AML-193 (cell line): ENCODE data around the gene CALR3.
"Not testable (repeated sequence)": the region's sequence is repeated elsewhere in the genome, so short reads cannot be mapped to it uniquely, and the experiment has no call there.

Source experiments
- DNase-seq, 2 experiments: peaks; one replicate each; lab custom pipeline; 2025; lab: John Stamatoyannopoulos, UW

CALR3 gene

DNA sequence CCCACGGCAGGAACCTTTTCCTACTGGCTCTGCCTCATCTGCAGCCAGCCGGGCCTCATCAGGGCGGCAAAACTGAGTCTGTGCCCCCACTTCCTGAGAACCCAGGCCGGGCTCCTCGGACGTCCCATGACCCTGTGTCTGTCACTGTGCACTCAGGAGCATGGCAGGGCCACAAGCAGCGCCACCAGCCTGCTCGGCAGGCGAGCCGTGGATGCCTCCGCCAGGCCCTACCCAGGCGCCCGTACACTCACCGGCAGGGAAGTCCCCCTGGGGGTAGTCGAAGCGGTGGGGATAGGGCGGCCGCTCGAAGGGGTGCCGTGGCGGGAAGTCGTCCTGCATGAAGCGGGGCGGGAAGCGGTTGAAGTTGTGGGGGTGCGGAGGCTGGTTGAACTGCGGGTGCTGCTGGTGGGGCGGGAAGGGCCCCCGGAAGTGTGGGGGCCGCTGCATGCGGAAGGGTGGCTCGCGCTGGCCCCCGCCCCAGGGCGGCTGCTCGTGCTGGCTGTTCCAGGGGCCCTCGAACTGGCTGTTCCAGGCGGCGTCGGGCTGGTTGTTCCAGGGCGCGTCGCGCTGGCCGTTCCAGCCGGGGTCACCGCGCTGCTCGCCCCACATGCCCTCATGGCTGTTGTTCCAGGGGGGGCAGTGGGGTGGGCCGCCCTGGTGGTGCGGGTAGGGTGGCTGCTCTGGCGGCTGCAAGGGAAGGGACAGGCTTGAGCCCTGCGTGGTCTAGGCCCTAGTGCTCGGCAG is 29.2 kb upstream of the CALR3 start:
- DNase-seq = no peak

DNA sequence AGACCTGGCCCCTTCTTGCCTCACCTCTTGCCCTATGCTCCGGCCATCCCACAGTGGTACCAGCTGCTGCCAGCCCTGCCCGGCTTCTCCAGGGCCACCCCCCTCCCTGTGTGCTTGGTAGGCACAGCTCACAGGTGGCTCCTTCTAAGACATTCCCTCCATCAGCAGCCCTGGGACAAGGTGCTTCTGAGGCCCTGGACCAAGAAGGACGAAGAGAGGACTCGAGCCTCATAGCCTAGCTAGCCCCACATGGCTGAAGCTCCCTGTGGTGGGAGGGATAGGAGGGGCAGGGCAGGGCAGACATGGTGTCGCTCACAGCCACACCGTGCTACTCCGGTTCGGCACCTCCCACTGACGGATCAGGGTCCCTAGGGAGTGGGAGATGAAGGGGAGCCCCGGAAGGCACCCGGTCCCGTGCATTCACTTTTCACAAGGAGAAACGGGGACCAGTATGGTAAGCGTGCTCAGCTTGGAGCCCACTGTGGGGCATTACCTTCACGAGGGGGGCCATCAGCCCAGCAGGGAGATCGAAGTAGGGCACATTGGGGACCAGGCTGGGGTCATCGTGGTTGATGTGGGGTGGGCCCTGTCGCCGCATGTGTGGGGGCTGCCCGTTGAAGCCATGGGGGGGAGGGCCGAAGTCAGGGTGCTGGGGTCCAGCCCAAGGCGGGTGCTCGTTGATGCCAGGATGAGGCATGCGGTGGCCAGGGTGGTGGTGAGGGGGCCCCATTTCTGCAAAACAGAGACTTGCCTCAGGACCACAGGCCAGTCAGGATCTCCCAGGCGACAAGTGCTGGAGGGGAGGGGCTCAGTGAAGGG is 26.8 kb upstream of the CALR3 start:
- no peak for DNase-seq

DNA sequence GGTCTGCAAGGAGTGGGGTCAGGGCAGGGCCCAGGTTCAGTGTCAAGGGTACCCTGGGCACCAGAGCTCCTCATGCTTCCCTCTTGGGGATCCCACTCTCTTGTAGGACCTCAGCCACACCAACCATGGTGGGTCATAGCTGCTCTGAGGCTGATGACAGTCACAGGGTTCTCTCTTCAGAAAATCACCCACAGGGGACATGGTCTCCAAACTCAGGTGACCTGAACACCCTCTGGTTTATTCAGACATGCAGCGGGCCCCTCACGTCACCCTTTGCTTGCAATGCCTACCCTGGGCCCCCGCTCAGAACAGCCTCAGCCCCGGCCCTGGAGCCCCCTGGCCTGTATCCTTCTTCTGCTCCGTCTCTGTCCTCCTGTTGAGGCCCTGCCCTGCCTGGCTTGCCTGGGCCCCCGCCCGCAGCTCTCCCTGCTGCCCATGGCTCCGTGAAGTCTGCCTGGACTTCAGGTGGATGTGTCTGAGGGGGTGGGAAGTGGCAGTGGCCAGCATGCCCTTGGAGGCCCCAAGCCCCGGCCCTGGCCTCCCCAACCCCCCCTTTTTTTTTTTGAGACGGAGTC is 25.8 kb upstream of the CALR3 start:
- no peak for DNase-seq

DNA sequence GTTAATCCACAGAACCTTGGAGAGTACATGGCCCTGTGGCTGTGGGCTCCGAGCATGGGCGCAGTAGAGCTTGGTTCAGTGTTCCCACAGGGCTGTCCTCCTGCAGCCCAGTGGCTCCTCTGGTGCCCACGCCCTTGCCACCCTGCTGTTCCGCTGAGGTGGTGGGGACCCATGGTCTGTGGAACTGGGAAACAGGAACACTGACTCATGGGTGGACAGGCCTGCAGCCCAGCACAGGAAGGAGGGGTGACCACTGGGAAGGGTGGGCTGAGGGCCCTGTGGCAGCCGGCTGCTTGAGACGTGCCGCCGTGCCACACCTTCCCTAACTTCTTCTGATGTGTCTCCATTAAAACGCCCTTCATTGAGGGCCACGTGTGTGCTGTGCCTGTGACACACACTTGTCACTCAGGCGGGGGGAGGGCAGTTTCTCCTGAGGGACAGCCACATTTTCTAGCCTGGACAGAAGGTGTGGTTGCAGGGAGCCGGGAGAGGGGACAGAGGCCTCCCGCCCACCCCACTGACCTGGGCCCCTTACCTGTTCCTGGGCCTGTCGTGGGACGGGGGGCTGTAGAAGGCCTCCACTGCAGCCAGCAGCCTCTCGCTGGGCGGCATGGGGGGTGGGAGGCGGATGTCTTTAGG is 25.1 kb upstream of the CALR3 start:
- no peak for DNase-seq

DNA sequence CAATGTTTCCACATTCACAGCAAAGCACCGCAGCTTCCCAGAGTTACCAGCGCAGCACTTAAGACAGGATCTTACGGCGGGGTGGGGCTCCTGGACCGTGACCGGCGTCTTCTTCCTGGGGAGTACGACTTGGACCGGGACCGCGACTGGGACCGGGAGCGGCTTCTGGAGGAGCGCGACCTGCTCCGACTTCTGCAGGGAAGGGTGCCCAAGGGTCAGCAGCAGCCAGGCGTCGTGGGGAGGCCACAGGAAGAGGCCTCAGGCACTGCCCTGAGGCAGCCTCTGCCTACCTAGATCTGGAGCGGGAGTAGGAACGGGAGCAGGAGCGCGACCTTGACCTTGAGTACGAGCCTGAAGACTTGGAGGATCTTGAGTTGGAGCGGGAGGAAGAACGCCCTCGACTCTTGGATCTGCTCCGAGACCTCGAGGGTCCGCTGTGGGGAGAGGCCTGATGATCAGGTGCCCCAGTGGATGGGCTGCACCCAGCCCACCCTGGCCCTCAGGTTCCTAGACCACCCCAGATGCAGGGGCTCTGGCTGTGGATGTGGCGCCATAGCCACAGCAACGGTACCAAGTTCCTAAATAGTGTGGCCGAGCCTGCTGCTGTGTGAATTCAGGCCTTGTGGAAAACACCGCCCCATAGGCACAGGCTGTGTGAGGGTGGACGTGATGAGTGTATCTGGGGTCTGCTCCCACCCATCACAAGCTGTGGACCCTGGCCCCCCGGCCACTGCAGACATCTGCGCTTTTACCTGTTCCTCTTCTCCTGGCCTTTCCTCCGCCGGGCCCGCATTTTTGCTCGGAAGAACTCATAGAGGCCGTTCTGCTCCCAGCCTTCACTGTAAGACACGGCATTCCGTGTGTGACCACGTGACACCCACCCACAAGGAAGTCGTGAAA is 24.4 kb upstream of the CALR3 start:
- DNase-seq = no peak

DNA sequence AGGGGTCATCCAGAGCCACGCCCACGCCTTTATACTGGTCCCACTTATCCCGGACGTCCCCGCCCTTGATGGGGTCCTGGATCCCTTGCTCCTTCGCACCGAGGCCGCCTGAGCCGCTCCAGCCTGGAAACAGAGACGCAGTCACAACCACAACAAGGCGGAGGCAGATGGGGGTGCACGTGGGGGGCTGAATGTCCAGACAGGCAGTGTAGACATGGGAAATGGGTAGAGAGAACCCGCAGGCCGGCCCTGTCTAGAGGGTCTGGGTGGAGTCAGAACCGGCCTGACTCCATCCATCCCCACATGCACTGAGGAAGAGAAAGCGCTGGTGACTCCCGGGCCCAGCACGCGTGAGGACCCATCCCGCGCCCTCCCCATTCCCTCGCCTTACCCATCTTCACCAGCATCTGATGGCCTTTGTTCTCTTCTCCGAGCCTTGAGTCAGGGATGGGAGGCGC is 23.3 kb upstream of the CALR3 start:
- no peak for DNase-seq

DNA sequence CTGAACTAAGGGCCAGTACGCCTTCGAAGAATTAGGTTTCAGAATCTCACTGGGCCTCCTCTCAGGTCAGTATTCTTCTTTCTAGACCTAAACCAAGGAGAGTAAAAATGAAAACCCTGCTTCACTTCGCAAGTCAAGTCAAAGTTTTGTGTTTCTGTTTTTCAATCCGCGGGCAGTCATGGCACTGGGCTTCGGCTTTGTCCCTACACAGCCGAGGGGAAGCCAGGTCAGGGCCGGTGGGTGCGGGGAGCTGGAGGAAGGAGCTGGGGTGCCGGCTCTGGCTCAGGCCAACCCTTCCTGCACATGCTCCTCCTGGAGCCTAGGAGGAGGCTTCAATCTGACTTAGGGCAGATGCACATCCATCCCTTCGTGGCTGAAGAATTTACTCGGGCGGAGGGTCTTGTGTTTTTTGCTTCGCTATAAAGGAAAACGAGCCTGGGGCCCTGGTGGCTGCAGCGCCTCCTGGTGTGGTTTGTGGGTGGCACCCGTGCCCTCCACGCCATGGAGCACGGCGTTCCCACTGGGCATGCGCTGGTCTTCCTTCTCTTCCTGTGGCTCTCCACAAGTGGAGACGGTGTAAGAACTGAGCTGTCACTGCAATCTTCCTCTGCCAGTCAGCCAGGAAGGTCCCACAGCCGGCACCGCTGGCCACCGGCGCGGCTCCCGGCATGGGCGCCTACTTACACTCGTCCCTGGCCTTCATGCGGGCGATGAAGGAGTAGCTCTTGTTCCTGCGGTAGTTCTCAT is 22.7 kb upstream of the CALR3 start:
- no peak for DNase-seq

DNA sequence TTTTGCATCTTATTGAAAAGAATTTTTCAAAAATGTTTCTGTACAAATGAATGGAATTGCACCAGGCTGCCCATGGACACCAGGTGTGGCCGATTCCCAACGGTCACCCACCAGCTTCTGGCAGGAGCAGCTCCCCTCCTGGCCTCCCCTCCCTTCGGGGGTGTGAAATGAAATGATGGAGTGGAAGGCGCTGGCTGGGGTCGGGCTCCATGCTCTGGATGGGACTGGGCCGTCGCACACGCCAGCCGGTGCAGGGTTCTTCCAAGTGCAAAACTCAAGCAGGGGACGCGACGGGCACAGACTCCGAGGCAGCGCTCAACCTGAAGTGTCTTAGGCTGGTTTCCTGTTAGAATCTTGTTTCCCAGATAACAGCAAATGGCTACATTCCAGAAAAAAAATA is 22.1 kb upstream of the CALR3 start:
- no peak for DNase-seq

DNA sequence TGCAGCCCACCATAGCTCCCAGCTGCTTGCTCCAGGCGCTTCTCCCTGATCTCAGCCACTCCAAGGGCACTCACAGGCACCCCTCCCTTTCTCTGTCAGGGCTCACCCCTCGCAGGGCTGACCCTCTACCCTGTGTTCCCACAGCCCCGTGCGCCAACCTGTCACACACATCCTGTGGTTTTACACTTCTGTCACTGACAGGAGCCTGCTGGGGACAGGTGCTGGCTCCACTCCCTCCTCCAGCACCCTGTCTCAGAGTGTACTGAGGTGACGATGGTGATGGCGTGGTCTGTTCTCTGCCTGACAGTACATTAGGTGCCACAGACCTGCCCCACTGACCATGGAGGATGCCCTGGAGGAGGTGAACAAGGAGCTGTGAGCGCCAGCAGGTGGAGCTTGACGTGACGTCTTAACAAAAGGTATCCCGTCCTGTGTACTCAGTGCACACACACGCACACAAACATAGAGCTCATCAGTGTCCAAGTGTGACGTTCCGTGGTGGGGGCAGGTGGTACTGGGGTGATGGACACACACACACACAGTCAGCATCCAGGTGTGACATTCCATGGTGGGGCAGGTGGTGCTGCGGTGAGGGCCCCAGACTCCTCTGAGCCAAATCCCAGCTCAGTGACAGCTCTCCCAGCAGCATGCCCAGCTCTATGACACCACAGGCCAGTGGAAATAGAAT is 21.1 kb upstream of the CALR3 start:
- no peak for DNase-seq

DNA sequence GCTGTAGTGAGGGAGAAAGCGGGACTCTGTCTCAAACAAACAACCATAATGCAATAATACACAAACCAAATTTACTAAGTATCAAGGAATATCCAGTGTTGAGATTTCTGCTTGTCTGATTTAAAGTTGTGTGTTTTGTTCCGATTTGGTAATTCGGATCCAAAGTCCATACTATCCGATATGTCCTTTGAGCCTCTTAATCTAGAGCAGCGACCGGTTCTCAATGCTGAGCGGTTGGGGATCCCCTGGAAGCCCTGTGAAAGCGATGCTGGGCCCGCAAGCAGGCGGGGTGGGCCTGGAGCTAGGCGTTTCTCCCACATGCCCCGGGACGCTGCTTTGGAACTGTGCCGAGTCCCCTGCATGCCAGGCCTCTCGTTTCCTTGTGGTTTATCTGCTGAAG is 20.4 kb upstream of the CALR3 start:
- no peak for DNase-seq

DNA sequence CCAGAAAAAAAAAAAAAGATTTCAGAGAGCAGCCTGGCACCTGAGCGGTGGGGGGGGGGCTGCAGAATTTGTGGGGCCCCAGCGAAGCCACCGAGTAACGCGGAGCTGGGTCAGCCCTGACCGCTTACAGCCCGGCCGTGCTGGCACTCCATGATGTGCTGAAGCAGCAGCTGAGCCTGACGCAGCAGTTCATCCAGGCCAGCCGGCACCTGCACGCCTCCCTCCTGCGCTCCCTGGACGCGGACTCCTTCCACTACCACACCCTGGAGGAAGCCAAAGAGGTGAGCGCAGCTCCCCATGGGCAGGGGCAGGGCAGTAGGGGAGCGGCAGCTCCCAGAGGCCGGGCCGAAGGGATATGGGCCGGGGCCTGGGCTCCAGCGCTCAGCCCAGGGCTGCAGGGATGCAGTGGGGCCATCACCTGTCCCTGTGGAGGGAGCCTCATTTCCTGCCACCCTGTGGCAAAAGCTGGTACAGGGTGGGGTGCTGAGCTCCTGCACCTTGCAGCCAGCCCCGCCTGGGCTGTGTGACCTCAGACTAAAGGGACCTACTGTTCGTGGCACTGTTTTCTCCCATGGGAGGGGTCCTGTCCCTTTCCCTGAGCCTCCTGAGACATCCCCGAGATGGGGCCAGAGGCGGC is 18.5 kb upstream of the CALR3 start:
- no peak for DNase-seq

DNA sequence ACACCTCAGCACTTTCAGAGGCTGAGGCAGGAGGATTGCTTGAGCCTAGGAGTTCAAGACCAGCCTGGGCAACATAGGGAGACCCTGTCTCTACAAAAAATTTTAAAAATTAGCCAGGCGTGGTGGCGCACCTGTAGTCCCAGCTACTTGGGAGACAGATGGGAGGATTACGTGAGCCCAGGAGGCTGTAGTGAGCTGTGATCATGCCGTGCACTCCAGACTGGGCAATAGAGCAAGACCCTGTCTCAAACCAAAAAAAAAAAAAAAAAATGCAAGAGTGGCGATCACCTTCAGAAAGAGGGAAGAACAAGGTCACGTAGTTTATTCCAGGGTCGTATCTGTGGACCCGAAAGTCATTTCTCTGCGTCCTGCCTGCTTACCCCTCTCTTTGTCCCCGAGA is 16.6 kb upstream of the CALR3 start:
- not testable (repeated sequence) for DNase-seq

DNA sequence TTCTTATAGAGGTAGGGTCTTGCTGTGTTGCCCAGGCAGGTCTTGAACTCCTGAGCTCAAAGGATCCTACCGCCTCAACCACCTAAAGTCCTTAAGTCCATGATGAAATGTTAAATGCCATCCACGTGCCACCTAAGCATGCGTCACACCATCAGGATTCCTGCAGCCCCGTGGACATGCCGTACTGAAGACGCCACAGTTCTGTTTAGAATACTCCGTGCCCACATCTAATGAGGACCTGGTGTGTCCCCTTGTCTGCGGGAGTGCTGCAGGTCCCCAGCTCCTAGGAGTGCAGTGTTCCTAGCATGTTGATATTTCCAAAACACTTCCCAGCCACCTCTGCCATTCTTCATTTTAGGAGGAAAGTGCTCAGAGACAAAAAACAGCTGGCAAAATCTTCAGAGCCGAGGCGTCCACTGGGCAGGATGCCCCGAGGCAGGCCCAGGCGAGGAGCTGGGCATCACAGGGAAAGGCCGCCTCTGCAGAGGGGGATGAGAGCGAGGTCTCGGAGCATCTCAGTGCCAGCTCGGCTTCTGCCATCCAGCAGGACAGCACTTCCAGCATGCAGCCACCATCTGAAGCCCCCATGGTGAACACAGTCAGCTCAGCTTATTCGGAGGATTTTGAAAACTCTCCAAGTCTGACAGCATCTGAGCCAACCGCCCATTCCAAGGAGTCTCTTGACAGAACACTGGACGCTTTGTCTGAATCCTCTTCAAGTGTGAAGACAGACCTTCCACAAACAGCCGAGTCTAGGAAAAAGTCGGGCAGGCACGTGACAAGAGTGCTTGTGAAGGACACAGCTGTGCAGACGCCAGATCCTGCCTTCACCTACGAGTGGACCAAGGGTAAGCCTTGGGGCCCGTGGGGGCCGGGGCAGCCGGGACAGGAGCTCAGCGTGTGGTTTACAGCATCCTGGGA is 13.4 kb upstream of the CALR3 start:
- no peak for DNase-seq

DNA sequence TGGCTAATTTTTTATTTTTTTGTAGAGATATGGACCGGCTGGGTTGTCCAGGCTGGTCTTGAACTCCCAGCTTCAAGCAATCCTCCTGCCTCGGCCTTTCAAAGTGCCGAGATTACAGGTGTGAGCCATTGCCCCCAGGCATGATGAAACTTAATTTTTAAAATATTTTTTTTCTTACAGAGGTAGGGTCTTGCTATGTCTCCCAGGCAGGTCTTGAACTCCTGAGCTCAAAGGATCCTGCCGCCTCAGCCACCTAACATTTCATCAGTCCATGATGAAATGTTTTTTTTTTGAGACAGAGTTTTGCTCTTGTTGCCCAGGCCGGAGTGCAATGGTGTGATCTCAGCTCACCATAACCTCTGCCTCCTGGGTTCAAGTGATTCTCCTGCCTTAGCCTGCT is 12.6 kb upstream of the CALR3 start:
- no peak for DNase-seq

DNA sequence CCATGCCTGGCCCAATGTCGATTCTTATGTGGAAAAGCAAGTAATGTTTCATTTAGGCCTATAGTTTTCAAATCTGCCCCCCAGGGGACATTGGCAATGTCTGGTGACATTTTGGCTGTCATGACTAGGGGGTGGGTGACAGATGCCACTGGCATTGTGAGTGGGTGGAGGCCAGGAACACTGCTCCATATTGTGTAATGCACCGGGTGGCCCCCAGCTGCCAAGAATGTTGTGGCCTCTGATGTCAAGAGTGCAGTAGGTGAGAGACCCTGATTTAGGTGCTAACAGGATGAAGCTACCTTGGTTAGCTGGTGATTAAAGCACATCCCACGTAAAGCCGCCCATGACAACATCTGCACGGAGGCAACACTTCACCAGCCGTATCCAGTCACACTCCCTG is 11.0 kb upstream of the CALR3 start:
- no peak for DNase-seq

DNA sequence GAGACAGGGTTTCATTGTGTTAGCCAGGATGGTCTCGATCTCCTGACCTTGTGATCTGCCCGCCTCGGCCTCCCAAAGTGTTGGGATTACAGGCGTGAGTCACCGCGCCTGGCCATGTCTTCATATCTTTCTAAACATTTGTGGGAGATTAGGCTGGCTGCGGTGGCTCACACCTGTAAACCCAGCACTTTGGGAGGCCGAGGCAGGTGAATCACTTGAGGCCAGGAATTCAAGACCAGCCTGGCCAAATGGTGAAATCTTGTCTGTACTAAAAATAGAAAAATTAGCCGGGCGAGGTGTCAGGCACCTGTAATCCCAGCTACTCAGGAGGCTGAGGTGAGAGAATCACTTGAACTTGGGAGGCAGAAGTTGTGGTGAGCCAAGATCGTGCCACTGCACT is 10.2 kb upstream of the CALR3 start:
- DNase-seq = not testable (repeated sequence)

DNA sequence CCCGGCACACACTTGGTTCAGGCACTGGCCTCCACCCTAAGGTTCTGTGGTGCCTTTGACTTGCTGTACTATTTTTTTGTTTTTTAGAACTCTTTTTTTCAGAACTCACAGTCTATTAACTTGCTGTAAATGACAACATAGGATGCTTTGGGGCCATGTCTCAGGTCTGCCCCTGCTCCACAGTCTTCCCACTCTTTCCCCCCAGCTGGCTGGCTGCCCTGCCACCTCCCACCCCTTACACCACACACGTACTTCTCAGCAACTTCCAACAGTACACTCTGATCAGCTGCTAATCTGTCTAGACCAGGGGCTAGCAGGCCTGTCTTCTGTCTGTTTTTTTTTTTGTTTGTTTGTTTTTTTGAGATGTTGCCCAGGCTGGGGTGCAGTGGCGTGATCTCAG is 8.3 kb upstream of the CALR3 start:
- no peak for DNase-seq

DNA sequence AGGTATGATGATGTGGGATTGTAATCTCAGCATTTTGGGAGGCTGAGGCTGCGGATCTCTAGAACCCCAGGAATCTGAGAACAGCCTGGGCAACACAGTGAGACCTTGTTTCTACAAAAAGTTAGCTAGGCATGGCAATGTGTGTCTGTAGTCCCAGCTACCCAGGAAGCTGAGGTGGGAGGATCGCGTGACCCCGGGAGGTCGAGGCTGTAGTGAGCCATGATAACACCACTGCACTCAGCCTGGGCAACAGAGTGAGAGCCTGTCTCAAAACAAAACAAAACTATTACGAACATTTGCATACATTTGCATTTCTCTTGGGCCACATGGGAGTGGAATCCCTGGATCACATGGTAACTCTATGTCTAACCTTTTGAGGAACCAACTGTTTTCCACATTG is 1.9 kb upstream of the CALR3 start:
- no peak for DNase-seq

DNA sequence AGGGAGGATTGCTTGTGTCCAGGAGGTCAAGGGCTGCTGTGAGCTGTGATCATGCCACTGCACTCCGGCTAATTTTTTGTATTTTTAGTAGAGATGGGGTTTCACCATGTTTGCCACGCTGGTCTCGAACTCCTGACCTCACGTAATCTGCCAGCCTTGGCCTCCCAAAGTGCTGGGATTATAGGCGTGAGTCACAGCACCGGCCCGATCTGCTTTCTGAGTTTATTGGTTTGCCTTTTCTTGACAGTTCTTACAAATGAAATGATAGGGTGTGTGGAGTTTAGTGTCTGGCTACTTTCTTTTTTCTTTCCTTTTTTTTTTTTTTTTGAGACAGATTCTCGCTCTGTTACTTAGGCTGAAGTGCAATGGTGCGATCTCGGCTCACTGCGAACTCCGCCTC is 1.1 kb upstream of the CALR3 start:
- DNase-seq = no peak
